HepG2 (cell line): ENCODE data around the gene EIF4E. TPM values are rescaled to one million over a fixed set of nuclear protein-coding genes. Genes with fewer than 3 reads are reported as not detected.

Source experiments
- ATAC-seq: fragments of 200-7000 bp; cut with Tn5 transposase; 3 replicates; pipeline ENCODE4 v1.9.1; 2020; ENCODE audit warnings: mild to moderate bottlenecking, moderate library complexity
- BruUV-seq: library from RNA; stranded (reverse); fragments of 400-500 nt; replicated peaks from 2 replicates; lab custom pipeline; 2021; lab: Mats Ljungman, UMichigan
- CTCF ChIA-PET: fragments of 300-600 bp; formaldehyde crosslinking; extraction: SDS; loops from one replicate; lab custom pipeline; 2021; ENCODE audit warnings: low total read pairs, inconsistent platforms, low intra/inter-chr PET ratio; lab: Yijun Ruan, JAX
- POLR2A ChIA-PET: fragments of 350-600 bp; sonication (Branson Sonifier 250); formaldehyde crosslinking; loops from one replicate; lab custom pipeline; 2020; ENCODE audit warnings: antibody characterized with exemption, inconsistent platforms; lab: Yijun Ruan, JAX
- DNase-seq: peaks from one replicate; pipeline ENCODE4 v3.0.0-alpha.2; 2015; ENCODE audit warnings: low spot score
- FAIRE-seq: peaks from 3 replicates; lab custom pipeline; 2011; peaks lifted over from hg19 to GRCh38; lab: Jason Lieb, UNC
- H2AFZ ChIP-seq: one replicate; pipeline ENCODE4 v1.6.1; 2011; ENCODE audit warnings: low read length, inconsistent platforms
- H3K27ac ChIP-seq: fragments of 300-600 bp; 3 replicates; pipeline ENCODE4 v1.8.0; 2011; ENCODE audit warnings: mixed run types, mild to moderate bottlenecking, mixed read lengths, low read length, inconsistent platforms; ENCODE audit not compliant: insufficient read depth; ENCODE audit errors: extremely low read length
- H3K27me3 ChIP-seq, 2 experiments: fragments of 200-600 bp in 1 of 2; 2 replicates in 1 of 2; 3 replicates in 1 of 2; pipeline versions ENCODE4 v1.6.0 to v1.8.0; 2011; ENCODE audit warnings: low read length in 2 of 2, mild to moderate bottlenecking in 2 of 2, moderate library complexity in 2 of 2, inconsistent platforms in 1 of 2; ENCODE audit not compliant: insufficient read depth in 2 of 2, control insufficient read depth in 1 of 2
- H3K36me3 ChIP-seq, 2 experiments: fragments of 200-600 bp in 1 of 2; replicated peaks in 1 of 2; 2 replicates in 1 of 2; 3 replicates in 1 of 2; pipeline versions ENCODE4 v1.5.1 to v1.8.0; 2011; ENCODE audit warnings: low read length in 2 of 2, inconsistent platforms in 1 of 2; ENCODE audit not compliant: insufficient read depth in 2 of 2, control insufficient read depth in 1 of 2
- H3K4me1 ChIP-seq: 2 replicates; pipeline ENCODE4 v1.5.1; 2012; ENCODE audit warnings: low read length, inconsistent platforms; ENCODE audit not compliant: insufficient read depth
- H3K4me2 ChIP-seq: 2 replicates; pipeline ENCODE4 v1.6.0; 2011; ENCODE audit warnings: low read depth, low read length, inconsistent platforms
- H3K4me3 ChIP-seq, 3 experiments: fragments of 200-600 bp in 1 of 3; sonication (generic), shearing (Covaris generic) in 1 of 3; replicated peaks in 1 of 3; 2 replicates each; pipeline ENCODE4 v1.5.1; 2011 to 2016; ENCODE audit warnings: low read length in 3 of 3, inconsistent platforms in 2 of 3, low read depth in 2 of 3, mild to moderate bottlenecking in 2 of 3, control low read depth in 1 of 3, mixed read lengths in 1 of 3; ENCODE audit not compliant: insufficient read depth in 1 of 3
- H3K79me2 ChIP-seq: one replicate; pipeline ENCODE4 v1.6.1; 2011; ENCODE audit warnings: low read length, inconsistent platforms; ENCODE audit not compliant: insufficient read depth
- H3K9ac ChIP-seq: 2 replicates; pipeline ENCODE4 v1.6.0; 2011; ENCODE audit warnings: mild to moderate bottlenecking, low read depth, low read length, inconsistent platforms; ENCODE audit not compliant: insufficient read depth
- H3K9me3 ChIP-seq: 2 replicates; pipeline ENCODE4 v1.5.1; 2012; ENCODE audit warnings: mild to moderate bottlenecking, low read length
- H4K20me1 ChIP-seq: 2 replicates; pipeline ENCODE4 v1.6.0; 2011; ENCODE audit warnings: inconsistent platforms, mild to moderate bottlenecking, low read length, moderate library complexity; ENCODE audit not compliant: insufficient read depth
- AHR ChIP-seq: IDR thresholded peaks from 2 replicates; pipeline ENCODE4 v1.6.1; 2018; ENCODE audit warnings: missing genetic modification reagents, missing compliant biosample characterization
- ARID2 ChIP-seq: sonication (generic); formaldehyde crosslinking; IDR thresholded peaks from 2 replicates; pipeline ENCODE4 v1.8.1; 2022; ENCODE audit warnings: mild to moderate bottlenecking, missing genetic modification reagents, borderline replicate concordance
- FOXA1 ChIP-seq, 2 experiments: fragments of 450-650 bp in 1 of 2; sonication (generic) in 1 of 2; formaldehyde crosslinking in 1 of 2; IDR thresholded peaks; 2 replicates each; pipeline versions ENCODE4 v1.4.0 to v1.6.1; 2016 to 2020; ENCODE audit warnings: missing genetic modification reagents in 1 of 2
- GTF3A ChIP-seq: sonication (generic); formaldehyde crosslinking; conservative IDR thresholded peaks from 2 replicates; pipeline ENCODE4 v1.4.0; 2020; ENCODE audit warnings: mild to moderate bottlenecking, missing genetic modification reagents
- HNF4G ChIP-seq, 2 experiments: sonication (generic) in 1 of 2; formaldehyde crosslinking in 1 of 2; IDR thresholded peaks; 2 replicates each; pipeline versions ENCODE4 v1.4.0 to v1.6.1; 2011 to 2020; ENCODE audit warnings: borderline replicate concordance in 2 of 2, low read depth in 2 of 2, mild to moderate bottlenecking in 2 of 2, low read length in 1 of 2, missing genetic modification reagents in 1 of 2, moderate library complexity in 1 of 2
- PAX8 ChIP-seq: sonication (generic); formaldehyde crosslinking; IDR thresholded peaks from 2 replicates; pipeline ENCODE4 v1.8.0; 2022; ENCODE audit warnings: mild to moderate bottlenecking, missing genetic modification reagents, borderline replicate concordance
- POGZ ChIP-seq: sonication (generic); formaldehyde crosslinking; IDR thresholded peaks from 2 replicates; pipeline ENCODE4 v1.4.0; 2020; ENCODE audit warnings: mild to moderate bottlenecking, missing genetic modification reagents
- PTBP1 ChIP-seq: fragments of 200-400 bp; formaldehyde crosslinking; IDR thresholded peaks from 2 replicates; pipeline ENCODE4 v1.6.1; 2018; ENCODE audit warnings: low read length, low read depth; ENCODE audit not compliant: poor library complexity, severe bottlenecking
- ZGPAT ChIP-seq: IDR thresholded peaks from 2 replicates; pipeline ENCODE4 v1.6.1; 2016; ENCODE audit warnings: mild to moderate bottlenecking
- ZNF30 ChIP-seq: sonication (generic); formaldehyde crosslinking; IDR thresholded peaks from 2 replicates; pipeline ENCODE4 v1.5.0; 2020; ENCODE audit warnings: mild to moderate bottlenecking, missing genetic modification reagents
- ZNF383 ChIP-seq: sonication (generic); formaldehyde crosslinking; IDR thresholded peaks from 2 replicates; pipeline ENCODE4 v1.4.0; 2020; ENCODE audit warnings: missing genetic modification reagents, mild to moderate bottlenecking, borderline replicate concordance
- ZNF510 ChIP-seq: sonication (generic); formaldehyde crosslinking; IDR thresholded peaks from 2 replicates; pipeline ENCODE4 v1.4.0; 2020; ENCODE audit warnings: low read depth, mild to moderate bottlenecking, missing genetic modification reagents
- ZNF543 ChIP-seq: sonication (generic); formaldehyde crosslinking; IDR thresholded peaks from 2 replicates; pipeline ENCODE4 v1.4.0; 2020; ENCODE audit warnings: mild to moderate bottlenecking, missing genetic modification reagents
- ZNF724P ChIP-seq: sonication (generic); formaldehyde crosslinking; IDR thresholded peaks from 2 replicates; pipeline ENCODE4 v1.8.0; 2022; ENCODE audit warnings: missing genetic modification reagents, borderline replicate concordance
- ZSCAN30 ChIP-seq: sonication (generic); formaldehyde crosslinking; IDR thresholded peaks from 2 replicates; pipeline ENCODE4 v1.5.0; 2020; ENCODE audit warnings: mild to moderate bottlenecking, missing genetic modification reagents
- WGBS: methylation state at CpG from one replicate; pipeline ENCODE4 v1.1.6; 2017; ENCODE audit warnings: low lambda C conversion rate; 5-methylcytosine and 5-hydroxymethylcytosine counted together
- in situ Hi-C: cut with HindIII; loops from 2 replicates; pipeline ENCODE4 v1.10.0; 2017; ENCODE audit warnings: low pct_unique_long_range_greater_than_20kb; ENCODE audit not compliant: extremely low pct_ligation_motif_present
- intact Hi-C: fragments of 100-400 bp; cut with micrococcal nuclease; formaldehyde crosslinking; loops from one replicate; pipeline ENCODE4 v1.10.0; 2022; ENCODE audit not compliant: unreplicated experiment
- polyA plus RNA-seq, 8 experiments: library from polyadenylated mRNA; depleted of rRNA in 3 of 8; stranded (reverse) in 7 of 8; unstranded in 1 of 8; fragments of >200 nt; fragmentation: Illumina TruSeq in 4 of 8; extraction: Trizol in 4 of 8; gene quantifications; 2 replicates each; pipeline versions ENCODE4 v1.2.1 to v1.2.3, GENCODE V29; 2011 to 2016; ENCODE audit warnings: low read depth in 4 of 8, missing spikeins in 1 of 8, mixed read lengths in 1 of 8; ENCODE audit not compliant: insufficient read depth in 1 of 8
- total RNA-seq, 5 experiments: library from RNA; depleted of rRNA; stranded (reverse); fragments of >200 nt; fragmentation: Illumina TruSeq; extraction: Trizol; gene quantifications; 2 replicates each; pipeline ENCODE4 v1.2.3, GENCODE V29; 2016; ENCODE audit warnings: low read depth in 1 of 5
- TF ChIP-seq, protein P1 (sequence below): sonication (generic); formaldehyde crosslinking; IDR thresholded peaks from 2 replicates; pipeline ENCODE4 v1.5.0; 2020; ENCODE audit warnings: missing genetic modification reagents, mild to moderate bottlenecking, borderline replicate concordance
- TF ChIP-seq, protein P2 (sequence below): sonication (generic); formaldehyde crosslinking; IDR thresholded peaks from 2 replicates; pipeline ENCODE4 v1.4.0; 2020; ENCODE audit warnings: missing genetic modification reagents

The EIF4E gene
- total and polyA plus RNA-seq, 2 of the 13 experiments (the other 11 are each of a cell fraction or from before 2014, with no cell fraction given), result 50.8 to 194 TPM

GRCh38 chr4:98961770-98962169, 32.8 kb upstream of the EIF4E start:
- ATAC-seq (no peak), DNase-seq (no peak), FAIRE-seq (no peak)
- H2AFZ ChIP-seq, result no peak overlapping the region
- H3K79me2 ChIP-seq, result no peaks in the 10 kb centered on the region
- H3K36me3 ChIP-seq, result no peaks in the 10 kb centered on the region
- H3K4me3 ChIP-seq, result no peak overlapping the region
- H3K27me3 ChIP-seq, result no peaks in the 10 kb centered on the region
- no peak overlapping the region for H3K4me2 ChIP-seq
- in situ Hi-C loops, result no loop called here
- no peaks in the 10 kb centered on the region for H3K9me3 ChIP-seq
- H4K20me1 ChIP-seq, result no peaks in the 10 kb centered on the region
- H3K9ac ChIP-seq, result no peak overlapping the region
- BruUV-seq, result no TSS peak
- ChIA-PET POLR2A (no interaction called here), CTCF (no interaction called here)
- no peaks in the 10 kb centered on the region for H3K4me1 ChIP-seq
- WGBS, result 55% methylated on average over 2 of the region's 2 CpGs
- H3K27ac ChIP-seq, result no peak overlapping the region
- intact Hi-C loops, result no loop called here
- TF ChIP-seq ZSCAN30 (no peak), PAX8 (CRISPR knock-in tag) (no peak), ZNF30 (CRISPR knock-in tag) (no peak), ZGPAT (CRISPR knock-in tag) (no peak), ZNF383 (no peak), PTBP1 (no peak), ZNF724P (CRISPR knock-in tag) (no peak), ARID2 (CRISPR knock-in tag) (no peak), ZNF510 (CRISPR knock-in tag) (no peak), GTF3A (CRISPR knock-in tag) (no peak), FOXA1 (IDR thresholded peaks at IDR 0.05) (no peak), FOXA1 (CRISPR knock-in tag; IDR thresholded peaks at IDR 0.05) (no peak), AHR (no peak), ZNF543 (no peak), HNF4G (IDR thresholded peaks at IDR 0.05; ENCODE audit: borderline replicate concordance, low read depth, low read length) (no peak), HNF4G (CRISPR knock-in tag; IDR thresholded peaks at IDR 0.05; ENCODE audit: borderline replicate concordance, low read depth) (no peak), POGZ (CRISPR knock-in tag) (no peak)
- TF ChIP-seq, protein P1, sequence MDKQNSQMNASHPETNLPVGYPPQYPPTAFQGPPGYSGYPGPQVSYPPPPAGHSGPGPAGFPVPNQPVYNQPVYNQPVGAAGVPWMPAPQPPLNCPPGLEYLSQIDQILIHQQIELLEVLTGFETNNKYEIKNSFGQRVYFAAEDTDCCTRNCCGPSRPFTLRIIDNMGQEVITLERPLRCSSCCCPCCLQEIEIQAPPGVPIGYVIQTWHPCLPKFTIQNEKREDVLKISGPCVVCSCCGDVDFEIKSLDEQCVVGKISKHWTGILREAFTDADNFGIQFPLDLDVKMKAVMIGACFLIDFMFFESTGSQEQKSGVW (CRISPR knock-in tag), result no peak
- TF ChIP-seq, protein P2, sequence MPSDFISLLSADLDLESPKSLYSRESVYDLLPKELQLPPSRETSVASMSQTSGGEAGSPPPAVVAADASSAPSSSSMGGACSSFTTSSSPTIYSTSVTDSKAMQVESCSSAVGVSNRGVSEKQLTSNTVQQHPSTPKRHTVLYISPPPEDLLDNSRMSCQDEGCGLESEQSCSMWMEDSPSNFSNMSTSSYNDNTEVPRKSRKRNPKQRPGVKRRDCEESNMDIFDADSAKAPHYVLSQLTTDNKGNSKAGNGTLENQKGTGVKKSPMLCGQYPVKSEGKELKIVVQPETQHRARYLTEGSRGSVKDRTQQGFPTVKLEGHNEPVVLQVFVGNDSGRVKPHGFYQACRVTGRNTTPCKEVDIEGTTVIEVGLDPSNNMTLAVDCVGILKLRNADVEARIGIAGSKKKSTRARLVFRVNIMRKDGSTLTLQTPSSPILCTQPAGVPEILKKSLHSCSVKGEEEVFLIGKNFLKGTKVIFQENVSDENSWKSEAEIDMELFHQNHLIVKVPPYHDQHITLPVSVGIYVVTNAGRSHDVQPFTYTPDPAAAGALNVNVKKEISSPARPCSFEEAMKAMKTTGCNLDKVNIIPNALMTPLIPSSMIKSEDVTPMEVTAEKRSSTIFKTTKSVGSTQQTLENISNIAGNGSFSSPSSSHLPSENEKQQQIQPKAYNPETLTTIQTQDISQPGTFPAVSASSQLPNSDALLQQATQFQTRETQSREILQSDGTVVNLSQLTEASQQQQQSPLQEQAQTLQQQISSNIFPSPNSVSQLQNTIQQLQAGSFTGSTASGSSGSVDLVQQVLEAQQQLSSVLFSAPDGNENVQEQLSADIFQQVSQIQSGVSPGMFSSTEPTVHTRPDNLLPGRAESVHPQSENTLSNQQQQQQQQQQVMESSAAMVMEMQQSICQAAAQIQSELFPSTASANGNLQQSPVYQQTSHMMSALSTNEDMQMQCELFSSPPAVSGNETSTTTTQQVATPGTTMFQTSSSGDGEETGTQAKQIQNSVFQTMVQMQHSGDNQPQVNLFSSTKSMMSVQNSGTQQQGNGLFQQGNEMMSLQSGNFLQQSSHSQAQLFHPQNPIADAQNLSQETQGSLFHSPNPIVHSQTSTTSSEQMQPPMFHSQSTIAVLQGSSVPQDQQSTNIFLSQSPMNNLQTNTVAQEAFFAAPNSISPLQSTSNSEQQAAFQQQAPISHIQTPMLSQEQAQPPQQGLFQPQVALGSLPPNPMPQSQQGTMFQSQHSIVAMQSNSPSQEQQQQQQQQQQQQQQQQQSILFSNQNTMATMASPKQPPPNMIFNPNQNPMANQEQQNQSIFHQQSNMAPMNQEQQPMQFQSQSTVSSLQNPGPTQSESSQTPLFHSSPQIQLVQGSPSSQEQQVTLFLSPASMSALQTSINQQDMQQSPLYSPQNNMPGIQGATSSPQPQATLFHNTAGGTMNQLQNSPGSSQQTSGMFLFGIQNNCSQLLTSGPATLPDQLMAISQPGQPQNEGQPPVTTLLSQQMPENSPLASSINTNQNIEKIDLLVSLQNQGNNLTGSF, result no peak
